GM10847 (cell line): ENCODE results near the gene CRYBB2.

Experiments used
- POLR2A ChIP-seq: IDR thresholded peaks from 2 replicates; pipeline ENCODE4 v1.6.1; 2011; ENCODE audit not compliant: insufficient read length; ENCODE audit errors: extremely low read depth

The CRYBB2 gene

GRCh38 chr22:25196326-25196725, 23.1 kb upstream of the CRYBB2 start:
- TF ChIP-seq POLR2A: no peak

DNA sequence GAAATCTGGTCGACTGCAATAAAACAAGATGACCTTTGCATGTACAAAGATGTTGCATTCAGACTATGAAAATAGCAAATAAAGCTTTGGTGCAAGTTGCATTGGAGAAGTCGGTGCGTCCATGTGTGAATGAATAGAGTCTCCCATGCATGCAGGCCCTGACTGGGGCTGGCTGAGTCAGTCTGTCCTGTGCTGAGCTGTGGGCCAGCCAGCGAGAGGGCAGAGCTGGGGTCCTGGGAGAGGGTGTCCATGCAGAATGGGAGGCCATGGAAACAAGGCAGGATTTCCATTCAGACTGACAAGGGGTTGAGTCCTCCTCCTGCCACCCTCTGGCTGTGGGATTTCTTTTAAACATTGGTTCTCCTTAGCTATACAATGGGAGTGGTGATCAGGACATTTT, 22.1 kb upstream of the CRYBB2 start:
- TF ChIP-seq POLR2A: no peak

GRCh38 chr22:25199731-25200520, 19.5 kb upstream of the CRYBB2 start, which contains the start of gene CRYBB3:
Gene CRYBB3 (plus strand): TSS chr22:25199858. CDS start chr22:25201397, 1,539 bp downstream.
- TF ChIP-seq POLR2A: no peak

DNA sequence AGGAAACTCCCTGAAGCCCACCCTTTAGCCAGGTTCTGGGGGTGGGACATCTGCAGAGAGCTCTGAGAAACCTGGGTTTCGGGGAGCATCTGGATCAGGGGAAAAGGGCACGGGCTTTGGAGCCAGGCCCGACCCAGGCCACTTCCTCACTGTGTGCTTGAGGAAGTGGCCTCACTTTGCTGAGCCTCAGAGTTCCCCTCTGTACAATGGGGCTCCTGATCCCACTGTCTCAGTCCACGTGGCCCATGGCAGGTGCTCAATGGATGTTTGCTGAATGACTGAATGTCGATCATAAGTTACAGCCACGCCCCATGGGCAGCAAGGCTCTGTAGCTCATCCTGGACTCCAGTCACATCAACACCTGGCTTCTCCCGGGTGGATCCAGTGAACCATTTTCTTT, 18.5 kb upstream of the CRYBB2 start:
- no peak for TF ChIP-seq POLR2A

DNA sequence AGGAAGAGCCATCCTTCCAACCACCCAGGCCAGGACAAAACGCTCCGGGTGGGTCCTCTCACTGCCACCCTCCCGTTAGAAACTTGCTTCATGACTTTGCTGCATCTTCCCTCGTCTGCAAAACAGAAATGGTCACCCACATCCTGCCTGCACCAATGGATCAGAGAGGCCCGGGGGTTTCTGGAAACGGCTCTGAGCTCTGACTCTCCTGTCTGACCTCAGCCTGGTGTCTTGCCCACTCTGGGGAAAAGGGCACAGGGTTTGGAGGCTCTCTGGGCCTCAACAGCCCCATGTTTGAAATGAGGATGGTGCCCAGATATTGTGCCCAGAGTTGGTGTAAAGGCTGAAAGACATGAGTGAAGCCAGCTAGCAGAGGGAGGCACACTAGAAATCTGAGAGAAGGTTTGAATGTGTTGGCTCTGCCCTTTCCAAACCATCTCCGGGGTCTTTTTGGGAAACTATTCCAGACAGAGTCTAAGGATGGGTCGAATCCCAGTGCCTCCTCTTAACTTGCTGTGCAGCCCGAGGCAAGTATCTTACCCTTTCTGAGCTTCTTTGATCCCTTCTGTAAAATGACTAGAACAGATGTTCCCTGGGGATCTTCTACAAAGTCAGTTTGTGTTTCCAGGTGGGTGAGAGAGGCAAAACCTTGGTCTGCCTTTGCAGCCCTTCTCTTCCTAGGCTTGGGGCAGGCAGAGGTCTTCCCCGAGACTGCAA, 17.7 kb upstream of the CRYBB2 start:
- no peak for TF ChIP-seq POLR2A

DNA sequence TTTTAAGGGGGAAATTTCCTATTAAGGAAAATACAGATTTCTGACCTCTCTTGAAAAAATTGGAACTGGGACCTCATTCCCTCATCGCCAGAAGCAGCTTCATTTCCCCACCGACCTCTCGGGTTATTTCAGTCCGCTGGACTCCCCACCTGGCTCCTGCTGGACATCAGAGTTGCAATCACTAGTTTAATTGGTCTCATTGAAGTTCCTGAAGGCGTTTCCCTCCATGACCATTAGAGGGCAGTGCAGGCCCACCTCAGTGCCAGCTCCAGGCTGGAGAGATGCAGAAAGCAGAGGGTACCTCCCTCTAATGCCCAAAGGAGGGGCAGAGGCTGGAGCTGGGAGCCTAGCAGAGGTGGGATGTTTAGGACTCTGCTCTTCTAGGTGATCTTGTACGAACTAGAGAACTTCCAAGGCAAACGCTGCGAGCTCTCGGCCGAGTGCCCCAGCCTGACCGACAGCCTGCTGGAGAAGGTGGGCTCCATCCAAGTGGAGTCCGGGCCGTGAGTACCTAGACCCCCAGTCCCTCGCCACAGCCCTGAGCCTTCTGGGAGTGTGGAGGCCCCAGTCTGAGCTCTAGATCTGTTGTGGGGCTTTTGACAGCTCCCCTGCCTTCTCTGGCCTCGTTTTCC, 17.0 kb upstream of the CRYBB2 start:
- TF ChIP-seq POLR2A: no peak

- TF ChIP-seq POLR2A: no peak
These were observed 16.4 kb upstream of the CRYBB2 start for GRCh38 chr22:25203082-25203481.

GRCh38 chr22:25205847-25206246, 13.6 kb upstream of the CRYBB2 start:
- TF ChIP-seq POLR2A: no peak

GRCh38 chr22:25206998-25207397, 12.4 kb upstream of the CRYBB2 start:
- no peak for TF ChIP-seq POLR2A

GRCh38 chr22:25207553-25208157, 11.8 kb upstream of the CRYBB2 start:
- no peak for TF ChIP-seq POLR2A

GRCh38 chr22:25208328-25208727, 11.1 kb upstream of the CRYBB2 start:
- TF ChIP-seq POLR2A: no peak

GRCh38 chr22:25208743-25209505, 10.5 kb upstream of the CRYBB2 start:
- TF ChIP-seq POLR2A: no peak

GRCh38 chr22:25210793-25211192, 8.6 kb upstream of the CRYBB2 start:
- TF ChIP-seq POLR2A: no peak

DNA sequence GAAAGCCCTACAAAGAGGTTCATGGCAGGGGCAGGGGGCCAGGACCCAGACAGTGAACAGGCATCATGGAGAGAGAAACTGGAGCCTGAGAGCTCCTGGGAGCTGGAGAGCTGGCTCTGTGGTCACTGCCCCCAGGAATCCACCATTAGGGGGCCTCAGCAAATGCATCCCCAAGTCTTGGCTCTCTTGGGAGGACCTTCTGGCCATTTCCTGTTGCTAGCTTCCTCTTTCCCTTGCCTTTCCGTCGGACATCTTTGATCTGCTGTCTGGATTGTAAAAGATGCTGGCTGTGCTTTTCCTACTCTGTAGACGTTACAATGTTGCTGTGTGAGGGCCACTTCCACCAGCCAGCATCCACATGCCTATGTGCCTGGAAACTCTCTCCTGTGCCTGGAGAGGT, 7.1 kb upstream of the CRYBB2 start:
- TF ChIP-seq POLR2A: no peak

GRCh38 chr22:25213221-25213620, 6.2 kb upstream of the CRYBB2 start:
- TF ChIP-seq POLR2A: no peak
